B cell (primary cell): Measurements from ENCODE around the gene MAP3K20.

ENCODE experiments used
- CTCF ChIP-seq: fragments of 200-600 bp; IDR thresholded peaks from one replicate; pipeline ENCODE4 v1.8.0; 2022; ENCODE audit warnings: antibody characterized with exemption, mild to moderate bottlenecking
- EZH2 ChIP-seq: IDR thresholded peaks from 2 replicates; pipeline ENCODE4 v1.6.1; 2012; ENCODE audit warnings: borderline replicate concordance, low read depth, mild to moderate bottlenecking, moderate library complexity, low read length; ENCODE audit not compliant: insufficient read depth, poor library complexity, severe bottlenecking

- TF ChIP-seq CTCF (no peak), EZH2 (no peak)
Observed at GRCh38 chr2:173215316-173215715, 139.7 kb downstream of the MAP3K20 start.
